KOPT-K1 (cell line): ENCODE results near the gene HDAC7.

Experiments used
- H3K27ac ChIP-seq: fragments of 200-600 bp; sonication (generic); 2 replicates; pipeline ENCODE4 v1.5.1; 2016; ENCODE audit warnings: antibody characterized with exemption, mild to moderate bottlenecking, low read depth, low read length; ENCODE audit not compliant: poor library complexity, severe bottlenecking
- H3K36me3 ChIP-seq: fragments of 200-600 bp; sonication (generic); 2 replicates; pipeline ENCODE4 v1.5.1; 2017; ENCODE audit warnings: antibody characterized with exemption, mild to moderate bottlenecking, low read length, moderate library complexity; ENCODE audit not compliant: insufficient read depth
- H3K9me3 ChIP-seq: fragments of 200-600 bp; sonication (generic); 2 replicates; pipeline ENCODE4 v1.5.1; 2017; ENCODE audit warnings: antibody characterized with exemption, low read length, mild to moderate bottlenecking; ENCODE audit not compliant: insufficient read depth, poor library complexity, severe bottlenecking

Gene HDAC7

DNA sequence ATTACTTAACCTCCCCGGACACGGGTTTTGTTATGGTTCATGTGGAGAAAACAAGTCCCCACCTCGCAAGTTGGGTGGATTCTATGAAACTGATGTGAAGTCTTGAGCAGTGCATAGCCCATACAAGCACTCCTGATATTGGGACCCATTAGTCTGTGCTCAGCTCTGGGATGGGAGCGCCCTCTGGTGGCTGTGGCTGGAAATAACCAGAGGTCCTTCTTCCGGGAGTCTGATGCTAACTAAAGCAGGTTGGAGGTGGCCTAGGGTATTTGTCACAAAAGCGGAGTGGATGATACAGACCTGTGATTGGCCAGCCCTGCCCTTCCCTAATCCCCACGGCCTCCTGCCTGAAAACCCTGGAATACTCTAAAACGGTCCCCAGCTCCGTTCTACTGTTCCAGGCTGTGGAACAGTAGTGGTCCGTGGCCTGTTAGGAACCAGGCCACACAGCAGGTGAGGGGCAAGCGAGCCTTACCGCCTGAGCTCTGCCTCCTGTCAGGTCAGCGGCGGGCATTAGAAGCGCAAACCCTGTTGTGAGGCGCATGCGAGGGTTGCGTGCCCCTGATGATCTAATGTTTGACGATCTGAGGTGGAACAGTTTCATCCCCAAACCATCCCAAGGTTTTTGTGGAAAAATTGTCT lies 40.3 kb downstream of the HDAC7 start:
- H3K9me3 ChIP-seq = no peaks in the 10 kb centered on the region
- H3K36me3 ChIP-seq = peaks cover 29% of the 10 kb centered on the region

DNA sequence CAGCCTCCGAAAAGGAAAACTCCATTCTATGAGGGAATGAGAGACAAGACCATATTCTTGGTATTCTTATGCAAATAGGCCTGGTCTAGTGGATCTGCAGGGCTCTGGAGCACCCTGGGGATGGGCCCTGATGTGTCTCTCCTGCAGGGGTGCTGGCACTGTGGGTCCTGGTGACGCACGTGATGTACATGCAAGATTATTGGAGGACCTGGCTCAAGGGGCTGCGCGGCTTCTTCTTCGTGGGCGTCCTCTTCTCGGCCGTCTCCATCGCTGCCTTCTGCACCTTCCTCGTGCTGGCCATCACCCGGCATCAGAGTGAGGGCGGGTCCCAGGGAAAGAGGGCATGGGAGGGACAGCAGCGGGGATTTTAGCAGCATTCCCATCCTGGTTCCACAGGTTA lies 40.8 kb downstream of the HDAC7 start:
- no peaks in the 10 kb centered on the region for H3K9me3 ChIP-seq
- peaks cover 23% of the 10 kb centered on the region for H3K36me3 ChIP-seq
- no peak overlapping the region for H3K27ac ChIP-seq

More for the DNA sequence above, 40.3 kb downstream of the HDAC7 start:
- no peak overlapping the region for H3K27ac ChIP-seq

DNA sequence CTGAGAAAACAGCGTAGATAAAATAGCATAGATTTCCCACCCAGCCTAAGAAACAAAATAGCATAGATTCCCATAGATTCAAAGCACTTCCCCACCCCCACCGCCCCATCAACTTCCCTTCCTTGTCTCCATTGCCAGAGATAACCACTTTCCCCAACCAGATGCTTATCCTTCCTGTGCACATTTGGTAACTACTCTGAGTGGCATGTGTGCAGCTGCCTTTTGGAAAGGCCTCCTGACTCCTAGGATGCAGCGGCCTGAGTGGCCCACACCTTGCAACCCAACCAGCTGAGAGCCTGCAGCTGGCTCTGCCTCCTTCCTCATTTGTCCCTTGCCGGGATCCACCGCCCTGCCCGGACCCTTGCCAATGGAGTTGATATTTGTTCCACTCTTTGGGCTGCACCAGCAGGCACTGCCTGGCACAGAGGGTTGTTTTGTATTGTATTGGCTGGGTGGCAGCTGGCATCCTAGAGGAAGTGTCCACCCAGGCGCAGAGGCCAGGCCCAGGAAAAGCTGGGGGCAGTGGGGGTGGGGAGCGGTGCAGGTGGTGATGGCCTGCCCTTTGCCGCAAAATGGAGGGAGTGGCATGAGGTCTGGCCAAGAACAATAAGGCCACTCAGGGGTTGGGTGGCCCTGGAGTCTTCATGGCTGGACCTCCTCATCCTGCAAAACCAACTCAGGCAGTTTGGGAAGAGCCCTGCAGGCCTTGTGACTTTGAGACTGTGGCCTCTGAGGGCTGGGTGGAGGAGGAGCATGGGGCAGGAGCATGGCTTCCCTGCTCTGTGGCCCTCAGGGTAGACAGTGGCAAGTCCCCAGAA lies 41.8 kb downstream of the HDAC7 start:
- Histone ChIP-seq H3K36me3 (peaks cover 14% of the 10 kb centered on the region), H3K9me3 (no peaks in the 10 kb centered on the region), H3K27ac (no peak overlapping the region)

DNA sequence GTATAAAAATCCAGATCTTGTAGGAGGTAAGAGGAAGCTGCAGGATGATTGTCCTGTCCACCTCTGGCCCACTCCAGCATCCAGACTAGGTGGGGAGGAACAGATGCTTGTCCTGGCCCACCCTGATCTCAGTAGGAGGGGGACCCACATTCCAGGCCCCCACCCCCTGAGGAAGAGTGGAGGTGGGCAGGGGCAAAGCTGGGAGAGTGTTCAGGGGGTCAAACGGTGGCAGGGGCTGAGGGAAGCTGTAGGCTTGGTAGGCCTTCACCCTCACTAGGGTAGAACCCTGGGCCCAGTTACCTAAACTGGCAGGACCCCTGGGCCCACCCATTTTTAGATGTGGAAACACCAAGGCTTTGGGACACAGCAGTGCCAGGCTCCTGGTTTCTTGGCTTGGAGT lies 42.6 kb downstream of the HDAC7 start:
- H3K36me3 ChIP-seq = peaks cover 6% of the 10 kb centered on the region
- H3K9me3 ChIP-seq = no peaks in the 10 kb centered on the region
- H3K27ac ChIP-seq = no peak overlapping the region

DNA sequence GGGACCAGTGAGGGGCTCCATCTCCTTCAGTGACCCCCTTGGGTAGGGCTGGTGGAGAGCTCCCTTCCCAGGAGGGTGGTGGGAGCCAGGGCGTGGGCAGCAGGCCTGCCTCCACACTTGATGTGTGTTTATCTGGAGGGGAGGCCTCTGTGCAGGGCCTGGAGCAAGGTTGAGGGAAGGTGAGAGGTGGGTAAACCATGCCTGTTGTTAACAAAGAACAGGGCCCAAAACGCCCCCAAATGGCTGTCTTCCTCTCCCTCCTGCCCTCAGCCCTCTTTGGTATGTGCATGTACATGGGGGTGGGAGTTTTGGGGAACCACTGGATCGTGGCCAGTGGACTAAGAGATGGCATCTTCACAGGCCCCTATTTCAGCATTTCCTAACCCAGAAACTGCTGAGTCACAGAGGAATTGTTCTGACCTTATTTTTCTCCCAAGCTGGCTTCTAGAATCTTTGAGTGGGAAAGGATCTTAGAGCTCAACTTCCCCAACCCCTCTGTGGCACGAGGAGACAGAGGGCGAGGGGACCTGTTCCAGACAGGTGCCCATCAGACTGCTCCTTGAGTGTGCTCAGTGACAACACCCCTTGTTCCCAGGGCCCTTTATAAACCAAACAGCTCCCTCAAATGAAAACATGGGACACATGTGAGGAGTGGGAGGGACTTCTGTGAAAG lies 43.1 kb downstream of the HDAC7 start:
- Histone ChIP-seq H3K36me3 (peaks cover under 1% of the 10 kb centered on the region; the same call in 1 of the 2 replicates), H3K9me3 (no peaks in the 10 kb centered on the region), H3K27ac (no peak overlapping the region)

DNA sequence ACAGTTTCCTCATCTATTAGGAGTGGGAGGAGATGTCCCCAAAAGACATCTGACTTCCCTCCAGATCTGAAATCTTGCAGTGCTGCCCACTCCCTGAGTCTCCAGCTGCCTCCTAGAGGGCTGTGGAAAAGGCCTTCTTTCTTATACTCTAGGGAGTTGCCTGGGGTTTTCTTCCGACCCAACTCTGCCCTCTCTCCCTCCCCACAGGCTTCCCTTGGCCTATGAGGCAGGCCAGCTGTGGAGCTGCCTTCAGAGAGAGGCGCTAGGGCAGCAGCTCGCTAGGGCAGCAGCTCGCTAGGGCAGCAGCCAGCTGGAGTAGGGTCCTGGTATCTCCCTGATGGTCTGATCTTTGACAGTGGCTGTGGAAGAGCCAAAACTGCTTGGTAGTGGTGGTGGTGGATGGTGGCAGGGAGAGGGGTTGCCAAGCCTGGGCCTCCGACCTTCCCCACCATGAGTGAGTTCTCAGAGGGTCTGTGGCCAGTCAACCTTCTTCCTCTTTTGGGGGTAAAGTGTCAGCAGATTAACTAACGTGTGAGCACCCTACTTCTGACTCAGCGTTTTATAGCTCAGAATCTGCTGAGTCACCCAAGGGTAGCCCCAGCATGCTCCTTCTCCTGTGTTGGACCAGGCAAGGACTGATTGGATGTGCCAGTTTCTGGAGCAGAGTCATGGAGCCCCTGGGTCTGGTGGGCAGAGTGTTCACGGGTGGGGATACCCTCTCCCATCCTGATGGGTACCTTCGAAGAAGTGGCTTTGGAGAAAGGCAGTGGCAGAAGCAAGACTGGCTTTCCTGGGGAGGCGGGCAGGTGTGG lies 44.4 kb downstream of the HDAC7 start:
- Histone ChIP-seq H3K9me3 (no peaks in the 10 kb centered on the region), H3K27ac (no peak overlapping the region), H3K36me3 (no peaks in the 10 kb centered on the region)

DNA sequence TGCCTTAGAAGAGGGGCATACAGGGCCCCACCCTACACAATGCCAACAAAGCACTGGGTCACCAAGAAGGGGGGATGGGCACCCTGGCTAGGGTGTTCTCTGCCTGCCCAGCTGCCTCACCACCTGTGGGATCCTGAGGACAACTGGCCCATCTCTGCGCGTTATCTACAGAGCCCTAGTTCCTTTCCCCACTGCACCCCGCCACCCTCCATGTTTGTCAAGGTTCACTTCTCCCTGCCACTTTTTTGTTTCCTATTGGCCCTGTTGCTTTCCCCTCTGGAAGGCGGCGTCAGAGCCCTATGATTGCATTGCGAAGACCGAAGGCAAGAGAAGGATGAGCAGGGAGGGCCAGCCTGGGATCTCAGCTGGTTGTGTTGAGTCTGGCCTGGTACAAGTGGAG lies 45.0 kb downstream of the HDAC7 start:
- no peaks in the 10 kb centered on the region for H3K9me3 ChIP-seq
- H3K27ac ChIP-seq = no peak overlapping the region
- no peaks in the 10 kb centered on the region for H3K36me3 ChIP-seq

DNA sequence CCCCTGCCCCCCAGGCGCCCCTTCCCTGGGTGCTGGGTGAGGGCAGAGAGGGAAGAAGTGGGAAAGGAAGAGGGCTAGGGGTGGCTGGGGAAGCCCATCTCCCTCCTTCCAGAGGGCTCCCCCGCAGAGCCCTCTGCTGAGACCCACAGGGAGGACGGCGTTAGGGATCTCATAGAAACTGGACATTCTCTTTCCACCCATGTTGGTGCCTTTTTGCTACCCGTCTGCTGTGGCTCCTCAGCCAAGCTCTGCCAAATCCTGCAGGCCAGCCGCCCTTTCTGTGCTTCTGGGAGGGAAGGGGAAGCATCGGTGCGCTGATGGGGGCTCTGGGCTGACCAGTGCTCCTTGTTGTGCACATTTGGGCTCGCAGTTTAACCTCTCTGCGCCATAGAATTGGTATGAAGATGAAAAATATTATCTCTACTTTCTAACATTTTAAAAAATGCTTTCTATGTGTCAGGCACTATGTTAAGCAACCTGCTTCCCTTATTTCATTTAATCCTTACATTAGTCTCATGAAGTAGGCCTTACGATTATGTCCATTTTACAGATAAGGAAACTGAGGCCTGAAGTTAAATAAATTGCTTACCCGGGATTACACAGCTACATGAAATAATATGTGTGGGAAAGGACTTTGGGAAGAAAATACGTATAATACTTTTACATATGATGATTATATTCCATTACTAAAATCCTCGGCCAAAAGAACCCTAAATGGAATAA lies 45.7 kb downstream of the HDAC7 start:
- peak overlapping the region; percentile 22 for H3K27ac ChIP-seq
- H3K36me3 ChIP-seq = no peaks in the 10 kb centered on the region
- no peaks in the 10 kb centered on the region for H3K9me3 ChIP-seq

DNA sequence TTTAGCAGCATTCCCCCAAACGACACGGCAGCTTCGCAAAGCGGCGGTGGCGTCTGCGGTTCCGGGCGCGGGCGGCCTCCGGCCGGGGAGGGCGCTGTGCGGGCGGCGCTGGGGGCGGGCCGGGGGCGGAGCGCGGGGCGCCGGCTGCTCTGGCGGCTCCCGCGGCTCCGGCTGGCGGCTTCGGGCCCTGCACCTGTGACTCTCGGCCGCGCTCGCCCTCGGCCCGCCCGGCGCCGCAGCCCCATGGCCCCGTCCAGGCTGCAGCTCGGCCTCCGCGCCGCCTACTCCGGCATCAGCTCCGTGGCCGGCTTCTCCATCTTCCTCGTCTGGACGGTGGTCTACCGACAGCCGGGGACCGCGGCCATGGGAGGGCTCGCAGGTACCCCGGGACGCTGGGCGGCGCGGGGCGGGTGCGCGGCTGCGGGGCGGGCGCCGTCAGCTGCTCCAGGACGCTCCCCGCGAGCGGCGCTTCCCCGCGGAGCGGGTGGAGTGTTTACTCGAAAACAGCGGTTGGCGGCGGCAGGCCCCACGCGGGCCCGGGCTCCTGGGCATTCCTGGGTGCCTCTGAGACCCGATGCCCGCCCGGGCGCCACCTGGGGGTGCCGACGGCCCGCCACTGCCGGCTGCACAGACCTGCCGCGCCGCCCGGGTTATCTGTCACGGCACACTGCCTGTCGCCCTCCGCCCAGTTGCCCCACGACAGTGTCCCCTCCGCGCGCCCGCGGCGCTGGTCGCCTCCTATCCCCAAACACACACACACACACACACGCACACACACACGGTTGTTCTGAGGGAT lies 46.4 kb downstream of the HDAC7 start, which contains the start of gene SLC48A1:
Gene SLC48A1, plus strand, starts transcription at position 177 of the 796 bp plus-strand sequence. Its CDS starts 67 bp downstream, at position 244.
- no peaks in the 10 kb centered on the region for H3K9me3 ChIP-seq
- peak within 1 kb of the TSS; percentile 22 for H3K27ac ChIP-seq
- no peaks in the 10 kb centered on the region for H3K36me3 ChIP-seq

DNA sequence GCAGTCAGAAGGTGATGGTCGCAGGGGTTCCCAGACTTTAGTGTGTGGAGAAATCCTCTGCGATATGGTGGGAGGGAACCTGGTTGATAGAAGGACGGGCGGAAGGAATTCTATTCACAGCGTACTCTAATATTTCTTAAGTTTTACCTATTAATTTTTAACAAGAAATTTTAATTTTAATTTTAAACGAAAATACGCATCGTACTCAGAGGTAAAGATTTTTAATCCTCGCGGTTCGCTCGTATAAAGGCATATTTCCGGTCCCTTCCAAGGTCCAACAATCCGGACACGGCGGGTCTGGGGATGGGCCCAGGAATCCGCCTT lies 47.0 kb downstream of the HDAC7 start:
- H3K27ac ChIP-seq = no peak overlapping the region

DNA sequence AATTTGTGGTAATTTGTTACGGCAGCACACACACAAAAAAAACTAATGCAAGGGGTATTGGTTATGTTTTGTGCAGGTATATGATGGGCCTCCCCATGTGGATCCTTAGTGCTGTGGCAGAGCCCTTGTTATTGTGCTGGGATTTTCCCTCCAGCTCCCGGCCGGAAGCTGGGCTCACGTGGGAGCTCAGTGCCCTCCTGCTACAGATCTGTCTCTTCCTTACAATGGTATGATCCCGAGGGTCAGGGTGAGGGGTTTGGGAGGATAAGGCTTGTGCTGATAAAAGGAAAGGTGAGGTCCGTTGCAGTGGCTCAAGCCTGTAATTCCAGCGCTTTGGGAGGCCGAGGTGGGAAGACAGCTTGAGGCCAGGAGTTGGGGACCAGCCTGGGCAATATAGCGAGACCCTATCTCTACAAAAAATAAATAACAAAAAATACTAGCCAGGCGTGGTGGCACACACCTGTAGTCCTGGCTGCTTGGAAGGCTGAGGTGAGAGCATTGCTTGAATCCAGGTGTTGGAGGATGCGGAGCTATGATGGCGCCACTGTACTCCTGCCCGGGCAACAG lies 47.5 kb downstream of the HDAC7 start:
- no peak overlapping the region for H3K27ac ChIP-seq
- H3K36me3 ChIP-seq = no peaks in the 10 kb centered on the region
- no peaks in the 10 kb centered on the region for H3K9me3 ChIP-seq

More for the DNA sequence above, 47.0 kb downstream of the HDAC7 start:
- H3K9me3 ChIP-seq = no peaks in the 10 kb centered on the region
- H3K36me3 ChIP-seq = no peaks in the 10 kb centered on the region

DNA sequence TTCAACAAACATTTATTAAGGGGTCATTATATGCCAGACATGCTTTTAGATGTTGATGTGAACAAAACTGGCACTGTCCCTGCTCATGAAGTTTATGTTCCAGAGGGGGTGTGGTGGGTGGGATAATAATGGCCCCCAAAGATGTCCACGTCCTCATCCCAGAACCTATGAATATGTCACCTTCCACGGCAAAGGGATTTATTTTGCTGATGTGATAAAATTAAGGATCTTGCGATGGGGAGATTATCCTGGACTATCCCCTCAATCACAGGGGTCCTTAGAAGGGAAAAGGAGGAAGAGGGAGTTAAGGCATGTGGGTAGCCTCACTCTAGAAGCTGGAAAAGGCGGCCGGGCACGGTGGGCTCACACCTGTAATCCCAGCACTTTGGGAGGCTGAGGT lies 48.4 kb downstream of the HDAC7 start:
- H3K27ac ChIP-seq = no peak overlapping the region
- no peaks in the 10 kb centered on the region for H3K9me3 ChIP-seq

DNA sequence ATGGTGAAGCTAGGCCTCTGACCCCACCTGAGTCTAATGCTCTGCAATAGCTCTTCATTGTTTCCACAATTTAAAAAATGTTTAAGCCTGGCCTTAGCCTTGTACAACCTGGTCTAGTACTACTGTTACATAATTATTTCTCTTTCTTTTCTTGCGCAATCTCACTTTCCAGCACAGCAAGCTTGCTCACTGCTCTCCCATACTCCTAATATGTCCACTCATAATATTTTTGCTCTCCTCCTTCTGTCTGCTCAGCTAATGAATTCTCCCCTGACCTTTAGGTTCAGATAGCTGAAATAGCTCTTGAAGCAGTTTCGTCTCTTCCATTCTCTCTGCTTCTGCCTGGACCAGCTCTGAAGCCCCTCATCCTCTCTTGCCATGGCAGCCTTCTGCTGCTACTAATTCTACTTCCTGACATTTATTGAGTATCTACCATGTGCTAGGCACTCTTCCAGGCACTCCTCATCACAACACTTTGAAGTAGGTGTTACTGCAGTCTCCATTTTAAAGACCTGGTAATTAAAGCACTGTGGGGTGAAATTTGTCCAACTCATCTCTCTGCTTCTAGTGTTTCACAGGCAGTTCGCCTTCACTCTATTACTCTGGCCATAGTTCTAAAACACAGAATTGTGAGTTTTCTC lies 49.5 kb downstream of the HDAC7 start:
- no peaks in the 10 kb centered on the region for H3K36me3 ChIP-seq
- no peak overlapping the region for H3K27ac ChIP-seq
- no peaks in the 10 kb centered on the region for H3K9me3 ChIP-seq

More for the DNA sequence above, 48.4 kb downstream of the HDAC7 start:
- H3K36me3 ChIP-seq = no peaks in the 10 kb centered on the region
